Measurements from ENCODE around the gene THBS2.
A peak's percentile ranks its signal among the peaks of the same experiment; 100 is the strongest.

Gene THBS2

DNA sequence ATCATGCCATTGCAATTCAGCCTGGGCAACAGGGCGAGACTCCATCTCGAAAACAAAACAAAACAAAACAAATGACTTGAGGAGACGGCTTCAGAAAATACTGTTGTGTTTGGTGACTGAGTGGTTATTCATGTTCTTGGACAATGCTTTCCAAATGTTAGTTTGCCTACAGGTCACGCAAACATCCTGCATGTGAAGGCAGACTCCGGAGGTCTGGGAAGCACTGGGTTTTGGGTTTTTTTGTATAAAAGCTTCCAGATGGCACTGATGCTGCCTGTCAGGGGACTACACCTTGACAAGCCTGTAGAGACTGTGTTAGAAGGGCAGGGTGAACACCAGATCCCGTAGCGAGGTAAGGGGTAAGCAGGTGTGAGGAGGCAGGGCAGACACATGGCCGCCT, 81.7 kb downstream of the THBS2 start:
- peak; percentile 56 for DNase-seq (ENCODE audit: extremely low read depth, low read depth)
- TF ChIP-seq, protein P1, sequence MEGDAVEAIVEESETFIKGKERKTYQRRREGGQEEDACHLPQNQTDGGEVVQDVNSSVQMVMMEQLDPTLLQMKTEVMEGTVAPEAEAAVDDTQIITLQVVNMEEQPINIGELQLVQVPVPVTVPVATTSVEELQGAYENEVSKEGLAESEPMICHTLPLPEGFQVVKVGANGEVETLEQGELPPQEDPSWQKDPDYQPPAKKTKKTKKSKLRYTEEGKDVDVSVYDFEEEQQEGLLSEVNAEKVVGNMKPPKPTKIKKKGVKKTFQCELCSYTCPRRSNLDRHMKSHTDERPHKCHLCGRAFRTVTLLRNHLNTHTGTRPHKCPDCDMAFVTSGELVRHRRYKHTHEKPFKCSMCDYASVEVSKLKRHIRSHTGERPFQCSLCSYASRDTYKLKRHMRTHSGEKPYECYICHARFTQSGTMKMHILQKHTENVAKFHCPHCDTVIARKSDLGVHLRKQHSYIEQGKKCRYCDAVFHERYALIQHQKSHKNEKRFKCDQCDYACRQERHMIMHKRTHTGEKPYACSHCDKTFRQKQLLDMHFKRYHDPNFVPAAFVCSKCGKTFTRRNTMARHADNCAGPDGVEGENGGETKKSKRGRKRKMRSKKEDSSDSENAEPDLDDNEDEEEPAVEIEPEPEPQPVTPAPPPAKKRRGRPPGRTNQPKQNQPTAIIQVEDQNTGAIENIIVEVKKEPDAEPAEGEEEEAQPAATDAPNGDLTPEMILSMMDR (IDR thresholded peaks at IDR 0.05; ENCODE audit: low read depth, low read length, missing control alignments) = no peak
- H3K4me3 ChIP-seq (replicated peaks; ENCODE audit: low read depth, low read length) = no peak overlapping the region; the same call in 1 of the 2 replicates

DNA sequence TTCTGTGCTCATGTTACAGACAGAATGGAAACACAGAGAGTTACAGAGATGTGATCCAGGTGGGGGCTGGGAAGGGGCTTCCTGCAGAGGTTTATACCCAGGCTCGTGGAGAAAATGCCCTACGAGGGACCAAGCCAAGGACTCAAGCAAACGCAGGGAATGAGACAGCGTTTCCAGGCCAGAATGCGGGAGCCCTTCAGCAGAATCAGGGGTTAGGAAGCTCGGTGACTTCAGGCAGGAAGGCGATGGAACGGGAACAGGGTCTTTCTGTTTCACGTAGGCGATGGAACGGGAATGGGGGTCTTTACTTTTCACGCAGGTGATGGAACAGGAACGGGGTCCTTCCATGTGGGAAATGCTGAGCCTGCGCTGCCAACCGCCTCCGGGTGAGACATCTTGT, 82.6 kb downstream of the THBS2 start:
- TF ChIP-seq, protein P1 (IDR thresholded peaks at IDR 0.05; ENCODE audit: low read depth, low read length, missing control alignments) = no peak
- no peak for DNase-seq (ENCODE audit: extremely low read depth, low read depth)
- H3K4me3 ChIP-seq (replicated peaks; ENCODE audit: low read depth, low read length) = no peak overlapping the region

DNA sequence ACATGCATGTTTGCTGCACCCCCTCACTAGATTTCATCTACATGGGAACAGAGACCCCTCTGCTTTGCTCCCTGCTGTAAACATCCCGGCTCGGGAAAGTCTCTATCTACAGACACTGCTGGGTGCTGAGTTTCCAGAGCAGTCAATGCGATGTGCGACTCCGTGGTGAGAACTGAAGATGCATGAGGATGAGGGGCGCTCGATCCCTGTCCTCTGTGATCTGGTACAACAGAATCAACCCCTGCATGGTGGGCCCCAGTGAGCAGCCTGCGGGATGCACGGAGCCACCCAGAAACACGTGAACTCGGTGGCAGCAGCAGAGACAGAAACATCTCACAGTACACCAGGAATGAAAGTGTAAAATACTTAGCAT, 83.1 kb downstream of the THBS2 start:
- TF ChIP-seq, protein P1 (IDR thresholded peaks at IDR 0.05; ENCODE audit: low read depth, low read length, missing control alignments) = no peak
- no peak overlapping the region for H3K4me3 ChIP-seq (replicated peaks; ENCODE audit: low read depth, low read length)
- no peak for DNase-seq (ENCODE audit: extremely low read depth, low read depth)

DNA sequence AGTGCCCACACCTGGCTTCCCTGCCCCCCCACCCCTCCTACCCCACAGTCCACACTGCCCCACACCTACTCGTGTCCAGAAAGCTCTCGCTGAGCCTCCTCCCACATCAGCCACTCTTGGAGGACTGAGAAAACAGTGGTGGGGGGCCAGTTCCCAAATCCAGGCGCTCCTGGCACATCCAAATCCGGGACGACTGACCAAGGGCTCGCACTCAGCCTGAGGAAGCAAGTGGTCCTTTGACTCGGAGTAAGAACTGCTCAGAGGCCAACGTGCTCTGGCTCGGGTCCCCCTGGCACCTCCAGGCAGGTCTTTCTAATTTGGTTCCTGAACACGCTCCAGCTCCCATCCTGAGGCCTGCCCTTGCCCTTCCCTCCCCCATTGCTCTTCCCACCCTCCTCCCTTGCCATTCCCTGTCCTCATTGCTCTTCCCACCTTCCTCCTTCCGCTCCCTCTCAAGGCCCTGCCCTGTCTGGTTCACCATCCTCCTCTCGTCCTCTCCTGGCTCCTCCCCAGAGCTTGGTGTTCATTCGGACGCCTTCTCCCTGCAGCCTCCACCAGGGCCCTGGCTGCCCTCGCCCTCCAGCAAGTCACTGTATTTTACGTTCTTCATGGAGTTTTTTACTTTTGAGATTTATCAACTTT, 83.6 kb downstream of the THBS2 start:
- no peak overlapping the region for H3K4me3 ChIP-seq (replicated peaks; ENCODE audit: low read depth, low read length)
- DNase-seq (ENCODE audit: extremely low read depth, low read depth) = no peak
- TF ChIP-seq, protein P1 (IDR thresholded peaks at IDR 0.05; ENCODE audit: low read depth, low read length, missing control alignments) = no peak

DNA sequence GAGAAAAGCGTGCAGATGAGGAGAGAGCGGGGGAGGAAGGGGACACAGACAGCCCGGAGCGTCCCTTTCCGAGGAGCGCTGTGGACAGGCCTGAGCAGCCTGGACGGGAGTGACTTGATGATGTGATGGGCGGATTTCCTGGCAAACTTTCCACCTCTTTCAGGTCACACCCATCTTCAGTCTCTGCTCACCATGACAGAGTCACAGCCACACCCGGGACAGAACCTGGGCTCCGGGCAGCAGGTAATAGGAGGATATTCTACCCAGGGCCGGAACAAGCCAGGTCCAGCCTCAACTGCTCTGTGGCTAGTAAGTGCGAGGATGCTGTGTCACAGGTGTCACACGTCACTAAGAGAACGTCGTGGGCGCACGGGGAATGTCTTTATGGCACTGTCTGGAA, 84.3 kb downstream of the THBS2 start:
- DNase-seq (ENCODE audit: extremely low read depth, low read depth) = no peak
- H3K4me3 ChIP-seq (replicated peaks; ENCODE audit: low read depth, low read length) = no peak overlapping the region
- TF ChIP-seq, protein P1 (IDR thresholded peaks at IDR 0.05; ENCODE audit: low read depth, low read length, missing control alignments) = no peak

DNA sequence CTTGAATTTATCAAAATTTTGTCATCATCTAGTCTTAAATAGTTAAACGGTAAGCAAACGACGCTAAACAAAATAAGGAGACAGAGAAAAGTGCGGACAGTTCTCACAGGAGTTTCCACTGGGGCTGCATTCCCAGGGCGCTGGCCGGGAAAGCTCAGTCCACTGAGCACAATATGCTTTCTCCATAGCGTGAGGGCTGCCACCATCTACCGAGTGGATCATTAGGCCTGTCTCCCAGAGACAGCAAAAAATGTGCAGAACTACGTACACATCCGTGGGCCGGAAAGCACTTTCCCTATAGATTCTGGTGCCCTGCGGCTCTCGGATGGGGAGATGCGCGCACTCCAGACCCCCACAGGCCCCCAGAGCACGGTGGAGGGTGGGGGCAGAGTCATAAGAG, 84.9 kb downstream of the THBS2 start:
- no peak for DNase-seq (ENCODE audit: extremely low read depth, low read depth)
- no peak overlapping the region for H3K4me3 ChIP-seq (replicated peaks; ENCODE audit: low read depth, low read length)
- TF ChIP-seq, protein P1 (IDR thresholded peaks at IDR 0.05; ENCODE audit: low read depth, low read length, missing control alignments) = no peak

DNA sequence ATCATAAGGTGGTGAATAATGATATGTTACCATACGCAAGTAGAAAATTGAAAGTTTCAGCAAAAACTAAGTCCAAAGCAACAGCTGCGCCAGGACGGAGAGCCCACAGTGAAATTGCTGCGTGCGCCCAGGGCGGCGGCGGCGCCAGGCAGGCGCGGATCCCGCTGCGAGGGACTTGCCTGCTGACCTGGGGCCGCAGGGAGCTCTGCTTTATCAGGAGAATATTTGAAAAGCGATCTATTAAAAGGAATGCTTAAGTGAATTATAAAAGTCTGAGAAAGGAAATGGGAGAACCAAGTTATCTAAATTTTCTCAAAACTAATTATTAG, 85.4 kb downstream of the THBS2 start:
- TF ChIP-seq, protein P1 (IDR thresholded peaks at IDR 0.05; ENCODE audit: low read depth, low read length, missing control alignments) = no peak
- DNase-seq (ENCODE audit: extremely low read depth, low read depth) = no peak
- H3K4me3 ChIP-seq (replicated peaks; ENCODE audit: low read depth, low read length) = no peak overlapping the region
